Measurements from ENCODE around the gene EVC. TPM values are rescaled to one million over a fixed set of nuclear protein-coding genes. Genes with fewer than 3 reads are reported as not detected.

EVC gene
- total and polyA plus RNA-seq, 2 of the 8 experiments (the other 6 are each of a cell fraction or from before 2014, with no cell fraction given) = 2.6 to 9.8 TPM

DNA sequence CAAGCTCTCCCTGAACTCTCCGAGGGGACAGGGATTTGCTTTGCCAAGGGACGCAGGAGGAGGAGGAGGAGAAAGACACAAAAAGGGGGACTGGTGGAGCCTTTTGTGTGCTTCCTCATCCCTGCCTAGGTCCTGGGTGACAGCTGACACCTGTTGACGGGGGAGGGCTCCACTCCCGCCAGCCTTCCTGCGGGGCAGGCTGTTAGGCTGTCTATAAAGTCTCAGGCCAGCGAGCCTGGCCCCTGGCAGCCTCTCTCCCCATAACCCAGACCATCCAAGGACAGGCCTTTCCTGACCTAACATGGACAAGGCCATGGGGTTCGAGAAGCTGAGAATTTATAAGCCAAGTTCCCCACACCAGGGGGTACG, 1.8 kb upstream of the EVC start (continued):
- no peak for TF ChIP-seq RXRA (IDR thresholded peaks at IDR 0.05; ENCODE audit: insufficient read depth, low read depth, low read length)
- no peak for TF ChIP-seq FOSL1 (IDR thresholded peaks at IDR 0.05; ENCODE audit: insufficient read depth, low read depth, low read length)
- no peak for TF ChIP-seq RFX5 (IDR thresholded peaks at IDR 0.05; ENCODE audit: borderline replicate concordance, low read depth, low read length)
- TF ChIP-seq EZH2 (IDR thresholded peaks at IDR 0.05; ENCODE audit: low read depth, low read length, severe bottlenecking) = no peak

Data from H1 (cell line).